CD14-positive monocyte (primary cell): ENCODE measurements around the gene DLK2. TPM values are rescaled to one million over a fixed set of nuclear protein-coding genes. Genes with fewer than 3 reads are reported as not detected.
A peak's percentile ranks its signal among the peaks of the same experiment; 100 is the strongest.

Experiments used
- DNase-seq, 3 donors: peaks; one replicate each; pipeline ENCODE4 v3.0.0-alpha.2; 2011 to 2022
- H2AFZ ChIP-seq: 2 replicates; pipeline ENCODE4 v1.6.0; 2012; ENCODE audit warnings: mild to moderate bottlenecking, low read depth, low read length, inconsistent platforms; ENCODE audit not compliant: insufficient read depth, poor library complexity, severe bottlenecking
- H3K27ac ChIP-seq, 2 donors: 1 replicate in 1 of 2; 2 replicates in 1 of 2; pipeline ENCODE4 v1.5.1; 2012 to 2013; ENCODE audit warnings: low read length in 2 of 2, control low read depth in 1 of 2, inconsistent platforms in 1 of 2, low read depth in 1 of 2, mild to moderate bottlenecking in 1 of 2
- H3K27me3 ChIP-seq, 2 donors: one replicate each; pipeline versions ENCODE4 v1.6.0 to v1.6.1; 2011 to 2013; ENCODE audit warnings: low read length in 2 of 2; ENCODE audit not compliant: control insufficient read depth in 2 of 2, insufficient read depth in 2 of 2
- H3K36me3 ChIP-seq, 2 donors: replicated peaks in 1 of 2; 1 replicate in 1 of 2; 2 replicates in 1 of 2; pipeline versions ENCODE4 v1.5.1 to v1.6.1; 2012 to 2013; ENCODE audit warnings: low read length in 2 of 2, control low read depth in 1 of 2, inconsistent platforms in 1 of 2, mild to moderate bottlenecking in 1 of 2; ENCODE audit not compliant: insufficient read depth in 2 of 2, control insufficient read depth in 1 of 2
- H3K4me1 ChIP-seq, 2 donors: 1 replicate in 1 of 2; 2 replicates in 1 of 2; pipeline versions ENCODE4 v1.5.1 to v1.6.1; 2012 to 2013; ENCODE audit warnings: low read length in 2 of 2, control low read depth in 1 of 2, inconsistent platforms in 1 of 2, mild to moderate bottlenecking in 1 of 2, moderate library complexity in 1 of 2; ENCODE audit not compliant: insufficient read depth in 2 of 2, control insufficient read depth in 1 of 2
- H3K4me2 ChIP-seq: replicated peaks from 2 replicates; pipeline ENCODE3; 2012; ENCODE audit warnings: low read length, moderate library complexity, mild to moderate bottlenecking; ENCODE audit not compliant: poor library complexity, severe bottlenecking; ENCODE audit errors: extremely low read depth
- H3K4me3 ChIP-seq, 3 experiments: fragments of 200-600 bp in 1 of 3; sonication (generic) in 1 of 3; replicated peaks in 1 of 3; 1 replicate in 2 of 3; 2 replicates in 1 of 3; pipeline ENCODE4 v1.5.1; 2011 to 2013; ENCODE audit warnings: low read length in 3 of 3, mild to moderate bottlenecking in 3 of 3, control low read depth in 2 of 3, low read depth in 2 of 3, inconsistent platforms in 1 of 3, moderate library complexity in 1 of 3
- H3K79me2 ChIP-seq: 2 replicates; pipeline ENCODE4 v1.6.0; 2012; ENCODE audit warnings: mild to moderate bottlenecking, control low read depth, inconsistent platforms, low read length, moderate library complexity; ENCODE audit not compliant: insufficient read depth
- H3K9ac ChIP-seq: 2 replicates; pipeline ENCODE4 v1.6.0; 2017; ENCODE audit warnings: low read length, mild to moderate bottlenecking; ENCODE audit not compliant: insufficient read depth, poor library complexity, severe bottlenecking
- H3K9me3 ChIP-seq, 2 donors: replicated peaks in 1 of 2; 1 replicate in 1 of 2; 2 replicates in 1 of 2; pipeline versions ENCODE4 v1.5.1 to v1.6.1; 2012 to 2013; ENCODE audit warnings: low read length in 2 of 2, control low read depth in 1 of 2; ENCODE audit not compliant: control insufficient read depth in 1 of 2, insufficient read depth in 1 of 2
- H4K20me1 ChIP-seq: 2 replicates; pipeline ENCODE4 v1.6.0; 2012; ENCODE audit warnings: mild to moderate bottlenecking, low read length, control low read depth, moderate library complexity; ENCODE audit not compliant: insufficient read depth
- H3K27ac Mint-ChIP-seq, 7 donors: one replicate each; pipeline ENCODE4 v1.8.0; 2020; ENCODE audit warnings: mild to moderate bottlenecking in 7 of 7, mixed read lengths in 7 of 7, moderate library complexity in 6 of 7, inconsistent platforms in 2 of 7
- H3K27me3 Mint-ChIP-seq, 3 donors: one replicate each; pipeline ENCODE4 v1.8.0; 2021 to 2022; ENCODE audit warnings: low read depth in 3 of 3, mild to moderate bottlenecking in 3 of 3, mixed read lengths in 3 of 3, moderate library complexity in 3 of 3, inconsistent platforms in 1 of 3
- H3K36me3 Mint-ChIP-seq, 2 donors: one replicate each; pipeline ENCODE4 v1.8.0; 2020; ENCODE audit warnings: mixed read lengths in 2 of 2, inconsistent platforms in 1 of 2, mild to moderate bottlenecking in 1 of 2
- H3K4me1 Mint-ChIP-seq: one replicate; pipeline ENCODE4 v1.8.0; 2020; ENCODE audit warnings: mild to moderate bottlenecking, mixed read lengths
- H3K4me3 Mint-ChIP-seq, 2 donors: one replicate each; pipeline ENCODE4 v1.8.0; 2020; ENCODE audit warnings: mild to moderate bottlenecking in 2 of 2, mixed read lengths in 2 of 2, moderate library complexity in 1 of 2
- H3K9me3 Mint-ChIP-seq, 7 donors: one replicate each; pipeline ENCODE4 v1.8.0; 2020 to 2022; ENCODE audit warnings: mixed read lengths in 7 of 7, mild to moderate bottlenecking in 6 of 7, moderate library complexity in 6 of 7, inconsistent platforms in 2 of 7
- CTCF ChIP-seq: fragments of 200-600 bp; IDR thresholded peaks from one replicate; pipeline ENCODE4 v1.8.0; 2022; ENCODE audit warnings: antibody characterized with exemption, mild to moderate bottlenecking
- WGBS: methylation state at CpG from one replicate; pipeline ENCODE4 v1.1.5; 2013; ENCODE audit warnings: missing lambda C conversion rate; ENCODE audit not compliant: insufficient coverage; 5-methylcytosine and 5-hydroxymethylcytosine counted together
- intact Hi-C, 2 donors: fragments of 100-400 bp; cut with micrococcal nuclease; formaldehyde crosslinking; loops; one replicate each; pipeline versions ENCODE4 v1.15.0 to v1.15.1; 2023
- polyA plus RNA-seq, 3 donors: library from polyadenylated mRNA; depleted of rRNA in 1 of 3; unstranded in 2 of 3; stranded (reverse) in 1 of 3; fragments of 300-500 nt in 2 of 3; fragments of >200 nt in 1 of 3; fragmentation: Illumina TruSeq in 2 of 3; gene quantifications; 1 replicate in 2 of 3; 2 replicates in 1 of 3; pipeline ENCODE4 v1.2.3, GENCODE V29; 2012 to 2021

Gene DLK2
- polyA plus RNA-seq, 3 donors: 0.08 TPM; not detected in 2

- H3K36me3 Mint-ChIP-seq: peaks cover 50 to 51% of the 10 kb centered on the region in 2 donors
- Histone ChIP-seq H3K4me3 (peak overlapping the region in 2 of 3 experiments; percentile 51 to 88), H4K20me1 (no peaks in the 10 kb centered on the region), H3K9ac (peak overlapping the region; percentile 59), H3K4me1 (peaks cover 12 to 20% of the 10 kb centered on the region in 2 donors), H3K27ac (no peak overlapping the region), H3K79me2 (no peaks in the 10 kb centered on the region), H2AFZ (peak overlapping the region; percentile 74), H3K9me3 (no peaks in the 10 kb centered on the region), H3K27me3 (peaks cover 17 to 33% of the 10 kb centered on the region in 2 donors), H3K4me2 (peak overlapping the region; percentile 100), H3K36me3 (peaks cover 32 to 41% of the 10 kb centered on the region in 2 donors)
- intact Hi-C loops: loop anchor here (1.0 to 2.0 kb wide), 2 partner anchors 52 to 53 kb away; no protein-coding TSS in a partner anchor
- peak overlapping the region; percentile 79 to 89 for H3K4me3 Mint-ChIP-seq
- H3K4me1 Mint-ChIP-seq: peaks cover 14% of the 10 kb centered on the region
- H3K9me3 Mint-ChIP-seq: peaks cover 0 to 25% (median 8%) of the 10 kb centered on the region in 7 donors
- WGBS: 28% methylated on average over 14 of the region's 17 CpGs
- peaks cover 36 to 41% (median 41%) of the 10 kb centered on the region in 3 donors for H3K27me3 Mint-ChIP-seq
- peak overlapping the region in 2 of 7 donors; percentile 19 to 30 for H3K27ac Mint-ChIP-seq
- peak; percentile 97 for TF ChIP-seq CTCF
- DNase-seq: no peak
These were observed 1.1 kb downstream of the DLK2 start for GRCh38 chr6:43454290-43454695.

- Histone ChIP-seq H3K4me3 (no peak overlapping the region), H3K79me2 (no peaks in the 10 kb centered on the region), H3K9ac (no peak overlapping the region), H4K20me1 (no peaks in the 10 kb centered on the region), H3K36me3 (peaks cover 36 to 46% of the 10 kb centered on the region in 2 donors), H3K27me3 (peaks cover 17 to 33% of the 10 kb centered on the region in 2 donors), H3K4me1 (peaks cover 12 to 20% of the 10 kb centered on the region in 2 donors), H3K4me2 (no peak overlapping the region), H3K9me3 (no peaks in the 10 kb centered on the region), H2AFZ (no peak overlapping the region), H3K27ac (no peak overlapping the region)
- no peak for DNase-seq
- Mint-ChIP-seq H3K4me1 (peaks cover 14% of the 10 kb centered on the region), H3K9me3 (peaks cover 0 to 25% (median 8%) of the 10 kb centered on the region in 7 donors), H3K36me3 (peaks cover 55% of the 10 kb centered on the region in 2 donors), H3K4me3 (peak overlapping the region; percentile 28 to 89), H3K27ac (peak overlapping the region in 2 of 7 donors; percentile 1 to 2), H3K27me3 (peaks cover 36 to 41% (median 41%) of the 10 kb centered on the region in 3 donors)
- TF ChIP-seq CTCF: no peak
- intact Hi-C loops: loop anchor here (1.0 to 2.0 kb wide), 2 partner anchors 52 to 53 kb away; no protein-coding TSS in a partner anchor
These were observed 1.5 kb downstream of the DLK2 start for GRCh38 chr6:43453831-43454230.
